Upper lobe of left lung (tissue), 6 donors: Measurements from ENCODE around the gene SEMA4D. TPM values are rescaled to one million over a fixed set of nuclear protein-coding genes. Genes with fewer than 3 reads are reported as not detected.

Source experiments
- ATAC-seq, 2 donors: fragments of 200-7000 bp; cut with Tn5 transposase; one replicate each; pipeline ENCODE4 v1.9.1; 2022; ENCODE audit warnings: mild to moderate bottlenecking in 2 of 2, moderate library complexity in 2 of 2; ENCODE audit not compliant: low FRiP score in 2 of 2
- DNase-seq, 2 donors: peaks; one replicate each; pipeline ENCODE4 v3.0.0-alpha.2; 2019 to 2020
- H3K27ac ChIP-seq, 4 donors: fragments of 200-600 bp; sonication (generic); one replicate each; pipeline ENCODE4 v1.5.1; 2016 to 2019
- H3K27me3 ChIP-seq, 4 donors: fragments of 200-600 bp; sonication (generic); one replicate each; pipeline ENCODE4 v1.5.1; 2017 to 2019
- H3K36me3 ChIP-seq, 4 donors: fragments of 200-600 bp; sonication (generic); one replicate each; pipeline ENCODE4 v1.5.1; 2016 to 2019
- H3K4me1 ChIP-seq, 4 donors: fragments of 200-600 bp; sonication (generic); one replicate each; pipeline ENCODE4 v1.5.1; 2018 to 2019
- H3K4me3 ChIP-seq, 4 donors: fragments of 200-600 bp; sonication (generic); one replicate each; pipeline ENCODE4 v1.5.1; 2017 to 2019; ENCODE audit warnings: mild to moderate bottlenecking in 2 of 4, moderate library complexity in 1 of 4
- H3K9me3 ChIP-seq, 4 donors: fragments of 200-600 bp; sonication (generic); one replicate each; pipeline ENCODE4 v1.5.1; 2018 to 2019
- CTCF ChIP-seq, 6 experiments: fragments of 450-650 bp in 4 of 6; fragments of 200-600 bp in 2 of 6; sonication (generic) in 2 of 6; IDR thresholded peaks; one replicate each; pipeline ENCODE4 v1.5.1; 2016 to 2019; ENCODE audit warnings: antibody characterized with exemption in 6 of 6
- EP300 ChIP-seq, 4 donors: sonication (generic); formaldehyde crosslinking; IDR thresholded peaks; one replicate each; pipeline ENCODE4 v1.5.1; 2017; ENCODE audit warnings: antibody characterized with exemption in 4 of 4, control low read depth in 2 of 4
- POLR2A ChIP-seq, 4 donors: fragments of 450-650 bp; IDR thresholded peaks; one replicate each; pipeline ENCODE4 v1.5.1; 2016 to 2017; ENCODE audit warnings: antibody characterized with exemption in 4 of 4, mild to moderate bottlenecking in 2 of 4
- POLR2AphosphoS5 ChIP-seq, 2 donors: sonication (generic); formaldehyde crosslinking; IDR thresholded peaks; one replicate each; pipeline ENCODE4 v1.5.1; 2017; ENCODE audit warnings: antibody characterized with exemption in 2 of 2
- WGBS, 2 donors: methylation state at CpG; one replicate each; pipeline ENCODE4 v1.1.5; 2017 to 2018; 5-methylcytosine and 5-hydroxymethylcytosine counted together
- total RNA-seq, 6 donors: library from RNA; depleted of rRNA in 4 of 6; stranded (reverse); fragments of >200 nt in 4 of 6; gene quantifications; one replicate each; pipeline versions ENCODE4 v1.1.0 to v1.2.1, GENCODE V29; 2016 to 2021
- donor health status: DM: no; HTN: no; CAD: no; lungs with moderate emphysema.
- donor health status: DM: no; HTN: yes; CAD: no; lungs with severe emphysema.

SEMA4D gene
- total RNA-seq, 6 donors from 2014 or later, result 24.6 to 61.3 (median 41.8) TPM

GRCh38 chr9:89543111-89543510 lies 45.2 kb upstream of the SEMA4D start:
- H3K4me3 ChIP-seq, result no peak overlapping the region
- TF ChIP-seq POLR2AphosphoS5 (IDR thresholded peaks at IDR 0.05) (no peak), CTCF (IDR thresholded peaks at IDR 0.05) (no peak), POLR2A (IDR thresholded peaks at IDR 0.05) (no peak), EP300 (IDR thresholded peaks at IDR 0.05) (no peak)
- H3K4me1 ChIP-seq, result no peaks in the 10 kb centered on the region
- H3K27me3 ChIP-seq, result no peaks in the 10 kb centered on the region
- DNase-seq, result no peak
- WGBS, 2 donors, result 61 to 74% methylated on average over 6 to 9 of the region's 9 CpGs
- ATAC-seq, result no peak
- no peaks in the 10 kb centered on the region for H3K36me3 ChIP-seq
- H3K27ac ChIP-seq, result no peak overlapping the region
- H3K9me3 ChIP-seq, result peaks cover 0 to 11% (median 0%) of the 10 kb centered on the region in 4 donors

- Histone ChIP-seq H3K27me3 (no peaks in the 10 kb centered on the region), H3K4me1 (no peaks in the 10 kb centered on the region), H3K9me3 (peaks cover 0 to 11% (median 0%) of the 10 kb centered on the region in 4 donors), H3K27ac (no peak overlapping the region), H3K4me3 (no peak overlapping the region), H3K36me3 (no peaks in the 10 kb centered on the region)
- TF ChIP-seq POLR2AphosphoS5 (IDR thresholded peaks at IDR 0.05) (no peak), EP300 (IDR thresholded peaks at IDR 0.05) (no peak), POLR2A (IDR thresholded peaks at IDR 0.05) (no peak), CTCF (IDR thresholded peaks at IDR 0.05) (no peak)
- 79 to 94% methylated on average over 2 to 10 of the region's 11 CpGs for WGBS, 2 donors
- DNase-seq, result no peak
- no peak for ATAC-seq
These were observed 44.6 kb upstream of the SEMA4D start for GRCh38 chr9:89542401-89543021.

- no peak overlapping the region for H3K4me3 ChIP-seq
- H3K4me1 ChIP-seq, result no peaks in the 10 kb centered on the region
- H3K27me3 ChIP-seq, result no peaks in the 10 kb centered on the region
- DNase-seq (no peak), ATAC-seq (no peak)
- H3K36me3 ChIP-seq, result no peaks in the 10 kb centered on the region
- WGBS, 2 donors, result 94% methylated on average over 3 of the region's 3 CpGs; no CpG with 5 or more reads in 1 of the 2 donors
- H3K27ac ChIP-seq, result no peak overlapping the region
- H3K9me3 ChIP-seq, result peaks cover 0 to 11% (median 0%) of the 10 kb centered on the region in 4 donors
- TF ChIP-seq CTCF (IDR thresholded peaks at IDR 0.05), result no peak
- no peak for TF ChIP-seq EP300 (IDR thresholded peaks at IDR 0.05)
- TF ChIP-seq POLR2AphosphoS5 (IDR thresholded peaks at IDR 0.05), result no peak
- TF ChIP-seq POLR2A (IDR thresholded peaks at IDR 0.05), result no peak
These were observed 43.9 kb upstream of the SEMA4D start for GRCh38 chr9:89541798-89542197.

- WGBS, 2 donors, result 89 to 93% methylated on average over 6 to 8 of the region's 8 CpGs
These were observed 41.5 kb upstream of the SEMA4D start for GRCh38 chr9:89539374-89539773.

More at GRCh38 chr9:89539374-89539773, 41.5 kb upstream of the SEMA4D start:
- Histone ChIP-seq H3K27ac (no peak overlapping the region), H3K36me3 (no peaks in the 10 kb centered on the region), H3K27me3 (no peaks in the 10 kb centered on the region), H3K4me3 (no peak overlapping the region), H3K4me1 (peaks cover 0 to 7% (median 4%) of the 10 kb centered on the region in 4 donors), H3K9me3 (no peaks in the 10 kb centered on the region)
- DNase-seq (no peak), ATAC-seq (no peak)
- TF ChIP-seq CTCF (IDR thresholded peaks at IDR 0.05), result no peak
- TF ChIP-seq POLR2A (IDR thresholded peaks at IDR 0.05), result no peak
- no peak for TF ChIP-seq EP300 (IDR thresholded peaks at IDR 0.05)
- TF ChIP-seq POLR2AphosphoS5 (IDR thresholded peaks at IDR 0.05), result no peak
